Osteoblast (primary cell): ENCODE data around the gene MAN2C1. TPM values are rescaled to one million over a fixed set of nuclear protein-coding genes. Genes with fewer than 3 reads are reported as not detected.
"Not testable (repeated sequence)": the region's sequence is repeated elsewhere in the genome, so short reads cannot be mapped to it uniquely, and the experiment has no call there.

Source experiments
- DNase-seq: peaks from one replicate; pipeline ENCODE4 v3.0.0; 2011; ENCODE audit warnings: low spot score, mixed read lengths; ENCODE audit not compliant: insufficient read length; ENCODE audit errors: missing footprints
- H2AFZ ChIP-seq: 2 replicates; pipeline ENCODE4 v1.6.0; 2011; ENCODE audit warnings: mild to moderate bottlenecking, low read length
- H3K27ac ChIP-seq: 2 replicates; pipeline ENCODE4 v1.5.1; 2011; ENCODE audit warnings: mild to moderate bottlenecking, low read depth, low read length, moderate library complexity
- H3K27me3 ChIP-seq: 2 replicates; pipeline ENCODE4 v1.6.0; 2012; ENCODE audit warnings: mild to moderate bottlenecking, control low read depth, inconsistent platforms, low read length, moderate library complexity; ENCODE audit not compliant: insufficient read depth
- H3K36me3 ChIP-seq: 2 replicates; pipeline ENCODE4 v1.5.1; 2011; ENCODE audit warnings: mild to moderate bottlenecking, low read length, control low read depth, moderate library complexity; ENCODE audit not compliant: insufficient read depth
- H3K4me1 ChIP-seq: 2 replicates; pipeline ENCODE4 v1.5.1; 2011; ENCODE audit warnings: mild to moderate bottlenecking, low read length, control low read depth, moderate library complexity; ENCODE audit not compliant: insufficient read depth
- H3K4me2 ChIP-seq: 2 replicates; pipeline ENCODE4 v1.6.0; 2011; ENCODE audit warnings: mild to moderate bottlenecking, low read length; ENCODE audit not compliant: insufficient read depth
- H3K4me3 ChIP-seq: fragments of 200-600 bp; sonication (generic); 3 replicates; pipeline ENCODE4 v1.5.1; 2012; ENCODE audit warnings: mild to moderate bottlenecking, low read length, inconsistent platforms; ENCODE audit not compliant: insufficient read depth
- H3K79me2 ChIP-seq: 2 replicates; pipeline ENCODE4 v1.6.0; 2012; ENCODE audit warnings: mild to moderate bottlenecking, low read length, control low read depth, inconsistent platforms; ENCODE audit not compliant: insufficient read depth
- H3K9me3 ChIP-seq: 2 replicates; pipeline ENCODE4 v1.5.1; 2011; ENCODE audit warnings: low read depth, low read length, control low read depth
- H4K20me1 ChIP-seq: 2 replicates; pipeline ENCODE4 v1.6.0; 2012; ENCODE audit warnings: mild to moderate bottlenecking, low read length, control low read depth; ENCODE audit not compliant: insufficient read depth
- total RNA-seq: library from RNA; depleted of rRNA; stranded (reverse); fragments of >200 nt; gene quantifications from 2 replicates; pipeline ENCODE4 v1.2.3, GENCODE V29; 2012
- TF ChIP-seq, protein P1 (sequence below): IDR thresholded peaks from 2 replicates; pipeline ENCODE4 v1.5.1; 2011; ENCODE audit warnings: mild to moderate bottlenecking, low read depth, low read length, moderate library complexity; ENCODE audit errors: extremely low read depth

The MAN2C1 gene
- total RNA-seq, 1 donor: 123 TPM

GRCh38 chr15:75346796-75347221, 21.6 kb downstream of the MAN2C1 start, which contains the start of gene NEIL1:
Gene NEIL1, plus strand, starts transcription at chr15:75347039. Its CDS starts 1,867 bp downstream, at chr15:75348906.
- Histone ChIP-seq H3K4me3 (peak within 1 kb of the TSS; percentile 73), H3K36me3 (no peaks in the 10 kb centered on the region), H3K27ac (no peak within 1 kb of the TSS), H3K4me2 (peak within 1 kb of the TSS; percentile 80), H3K4me1 (peaks cover 6% of the 10 kb centered on the region), H3K27me3 (peaks cover 36% of the 10 kb centered on the region), H2AFZ (peak within 1 kb of the TSS; percentile 50), H4K20me1 (peaks cover 2% of the 10 kb centered on the region), H3K79me2 (no peaks in the 10 kb centered on the region), H3K9me3 (no peaks in the 10 kb centered on the region)
- DNase-seq: peak; percentile 58
- TF ChIP-seq, protein P1, sequence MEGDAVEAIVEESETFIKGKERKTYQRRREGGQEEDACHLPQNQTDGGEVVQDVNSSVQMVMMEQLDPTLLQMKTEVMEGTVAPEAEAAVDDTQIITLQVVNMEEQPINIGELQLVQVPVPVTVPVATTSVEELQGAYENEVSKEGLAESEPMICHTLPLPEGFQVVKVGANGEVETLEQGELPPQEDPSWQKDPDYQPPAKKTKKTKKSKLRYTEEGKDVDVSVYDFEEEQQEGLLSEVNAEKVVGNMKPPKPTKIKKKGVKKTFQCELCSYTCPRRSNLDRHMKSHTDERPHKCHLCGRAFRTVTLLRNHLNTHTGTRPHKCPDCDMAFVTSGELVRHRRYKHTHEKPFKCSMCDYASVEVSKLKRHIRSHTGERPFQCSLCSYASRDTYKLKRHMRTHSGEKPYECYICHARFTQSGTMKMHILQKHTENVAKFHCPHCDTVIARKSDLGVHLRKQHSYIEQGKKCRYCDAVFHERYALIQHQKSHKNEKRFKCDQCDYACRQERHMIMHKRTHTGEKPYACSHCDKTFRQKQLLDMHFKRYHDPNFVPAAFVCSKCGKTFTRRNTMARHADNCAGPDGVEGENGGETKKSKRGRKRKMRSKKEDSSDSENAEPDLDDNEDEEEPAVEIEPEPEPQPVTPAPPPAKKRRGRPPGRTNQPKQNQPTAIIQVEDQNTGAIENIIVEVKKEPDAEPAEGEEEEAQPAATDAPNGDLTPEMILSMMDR: no peak

DNA sequence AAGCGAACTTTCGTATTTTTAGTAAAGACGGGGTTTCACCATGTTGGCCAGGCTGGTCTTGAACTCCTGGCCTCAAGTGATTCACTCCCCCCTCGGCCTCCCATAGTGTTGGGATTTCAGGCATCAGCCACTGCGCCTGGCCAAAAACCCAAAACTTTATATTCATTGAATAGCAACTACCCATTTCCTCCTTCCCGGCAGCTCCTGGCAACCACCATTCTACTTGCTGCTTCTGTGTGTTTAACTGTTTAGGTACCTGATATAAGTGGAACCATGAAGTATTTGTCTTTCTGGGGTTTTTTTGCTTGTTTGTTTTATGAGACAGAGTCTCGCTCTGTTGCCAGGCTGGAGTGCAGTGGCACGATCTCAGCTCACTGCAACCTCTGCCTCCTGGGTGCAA, 24.5 kb downstream of the MAN2C1 start:
- peak; percentile 51 for DNase-seq
- Histone ChIP-seq H3K27me3 (peaks cover 27% of the 10 kb centered on the region), H3K36me3 (peaks cover 13% of the 10 kb centered on the region)
- H3K79me2 ChIP-seq, H3K4me3 ChIP-seq, H2AFZ ChIP-seq, H3K4me2 ChIP-seq, H3K9me3 ChIP-seq, H3K27ac ChIP-seq, H3K4me1 ChIP-seq, H4K20me1 ChIP-seq: not testable (repeated sequence)

GRCh38 chr15:75342221-75342620, 26.2 kb downstream of the MAN2C1 start:
- Histone ChIP-seq H3K4me1 (peaks cover under 1% of the 10 kb centered on the region), H3K79me2 (peaks cover 2% of the 10 kb centered on the region), H3K27me3 (peaks cover 10% of the 10 kb centered on the region), H3K4me2 (no peak overlapping the region), H2AFZ (no peak overlapping the region), H3K9me3 (no peaks in the 10 kb centered on the region), H4K20me1 (no peaks in the 10 kb centered on the region), H3K27ac (no peak overlapping the region), H3K4me3 (no peak overlapping the region), H3K36me3 (peaks cover 16% of the 10 kb centered on the region)
- TF ChIP-seq, protein P1: no peak
- DNase-seq: no peak

DNA sequence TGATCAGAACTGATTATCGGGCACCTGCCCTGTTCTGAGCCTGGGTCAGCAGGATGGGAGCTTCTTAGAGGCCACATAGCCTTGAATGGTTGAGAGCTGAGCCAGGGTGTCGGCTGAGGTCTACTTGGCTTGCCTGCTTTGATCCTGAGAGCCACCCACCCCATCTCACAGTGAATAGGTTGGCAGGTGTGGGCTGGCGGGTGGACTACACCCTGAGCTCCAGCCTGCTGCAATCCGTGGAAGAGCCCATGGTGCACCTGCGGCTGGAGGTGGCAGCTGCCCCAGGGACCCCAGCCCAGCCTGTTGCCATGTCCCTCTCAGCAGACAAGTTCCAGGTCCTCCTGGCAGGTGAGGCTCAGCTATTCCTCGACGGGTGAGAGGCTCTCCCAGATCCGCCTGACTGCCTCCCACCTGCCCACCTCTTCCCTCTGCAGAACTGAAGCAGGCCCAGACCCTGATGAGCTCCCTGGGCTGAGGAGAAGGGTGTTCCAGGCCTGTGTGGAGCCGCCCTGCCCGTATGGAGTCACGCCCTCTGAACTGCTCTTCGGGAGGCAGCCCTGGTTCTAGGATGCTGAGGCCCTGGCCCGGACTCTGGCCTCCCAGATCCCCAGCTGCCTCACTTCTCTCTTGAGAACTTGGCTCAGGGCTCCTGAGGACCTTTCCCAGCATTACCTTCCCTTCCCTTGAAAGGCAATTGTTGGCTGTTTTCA, 28.7 kb downstream of the MAN2C1 start:
- TF ChIP-seq, protein P1: no peak
- Histone ChIP-seq H3K27me3 (no peaks in the 10 kb centered on the region), H3K4me2 (no peak overlapping the region), H4K20me1 (no peaks in the 10 kb centered on the region), H3K4me1 (peaks cover 16% of the 10 kb centered on the region), H3K36me3 (peaks cover 16% of the 10 kb centered on the region), H3K79me2 (peaks cover 14% of the 10 kb centered on the region), H3K27ac (no peak overlapping the region), H3K4me3 (no peak overlapping the region), H2AFZ (no peak overlapping the region), H3K9me3 (no peaks in the 10 kb centered on the region)
- DNase-seq: no peak
